ENCODE results near the gene HAS3.

The HAS3 gene

GRCh38 chr16:69157196-69157595 is 51.7 kb downstream of the HAS3 start:
- DNase-seq: no peak

- DNase-seq: no peak
These were observed 54.7 kb downstream of the HAS3 start for GRCh38 chr16:69160192-69160591.

GRCh38 chr16:69165584-69165983 is 60.1 kb downstream of the HAS3 start:
- no peak for DNase-seq

GRCh38 chr16:69166221-69166833 is 60.9 kb downstream of the HAS3 start:
- no peak for DNase-seq

- DNase-seq: no peak
These were observed 61.8 kb downstream of the HAS3 start for GRCh38 chr16:69166946-69167930.

Data from CD4-positive, alpha-beta T cell treated with Interferon gamma for 1 hour (primary cell).